Loucy (cell line): ENCODE data around the gene FAT3.
A peak's percentile ranks its signal among the peaks of the same experiment; 100 is the strongest.

Experiments used
- H2AFZ ChIP-seq: fragments of 200-600 bp; sonication (generic); 2 replicates; pipeline ENCODE4 v1.6.0; 2016; ENCODE audit warnings: antibody characterized with exemption, mild to moderate bottlenecking, low read length, moderate library complexity
- H3F3A ChIP-seq: fragments of 200-600 bp; 2 replicates; pipeline ENCODE4 v1.6.0; 2016; ENCODE audit warnings: antibody characterized with exemption, low read depth, mild to moderate bottlenecking
- H3K27me3 ChIP-seq: fragments of 200-600 bp; sonication (generic); 2 replicates; pipeline ENCODE4 v1.6.1; 2014; ENCODE audit warnings: low read length, mild to moderate bottlenecking; ENCODE audit not compliant: insufficient read depth, poor library complexity, severe bottlenecking
- H3K36me3 ChIP-seq: fragments of 200-600 bp; sonication (generic); 2 replicates; pipeline ENCODE4 v1.6.1; 2016; ENCODE audit warnings: low read length; ENCODE audit not compliant: insufficient read depth
- H3K4me1 ChIP-seq: fragments of 200-600 bp; sonication (generic); 2 replicates; pipeline ENCODE4 v1.5.1; 2014; ENCODE audit warnings: low read length, mild to moderate bottlenecking; ENCODE audit not compliant: insufficient read depth, poor library complexity, severe bottlenecking
- H3K4me2 ChIP-seq: fragments of 200-600 bp; sonication (generic); 2 replicates; pipeline ENCODE4 v1.6.0; 2014; ENCODE audit warnings: antibody characterized with exemption, low read length, low read depth, mild to moderate bottlenecking; ENCODE audit not compliant: poor library complexity, severe bottlenecking
- H3K4me3 ChIP-seq: fragments of 200-600 bp; sonication (generic); 2 replicates; pipeline ENCODE4 v1.5.1; 2014; ENCODE audit warnings: low read length, mild to moderate bottlenecking, mixed read lengths; ENCODE audit not compliant: poor library complexity, severe bottlenecking
- H3K79me2 ChIP-seq: fragments of 200-600 bp; sonication (generic); 2 replicates; pipeline ENCODE4 v1.6.1; 2014; ENCODE audit warnings: low read length; ENCODE audit not compliant: insufficient read depth
- H3K9ac ChIP-seq: fragments of 200-600 bp; sonication (generic); 2 replicates; pipeline ENCODE4 v1.6.0; 2014; ENCODE audit warnings: mild to moderate bottlenecking, low read depth, low read length, moderate library complexity; ENCODE audit not compliant: poor library complexity, severe bottlenecking
- H3K9me2 ChIP-seq: fragments of 200-600 bp; sonication (generic); replicated peaks from 2 replicates; pipeline ENCODE4 v1.6.1; 2016; ENCODE audit warnings: low read depth, low read length, mixed read lengths
- H3K9me3 ChIP-seq: fragments of 200-600 bp; sonication (generic); 2 replicates; pipeline ENCODE4 v1.6.1; 2014; ENCODE audit warnings: mild to moderate bottlenecking, antibody characterized with exemption, low read length, low read depth; ENCODE audit not compliant: insufficient read depth
- H4K20me1 ChIP-seq: fragments of 200-600 bp; sonication (generic); 2 replicates; pipeline ENCODE4 v1.6.0; 2014; ENCODE audit warnings: antibody characterized with exemption, low read length, mild to moderate bottlenecking; ENCODE audit not compliant: insufficient read depth, poor library complexity, severe bottlenecking
- EZH2phosphoT487 ChIP-seq: fragments of 200-600 bp; IDR thresholded peaks from 2 replicates; pipeline ENCODE4 v1.6.1; 2018; ENCODE audit warnings: antibody characterized with exemption, mild to moderate bottlenecking, moderate library complexity, borderline replicate concordance
- TF ChIP-seq, protein P1 (sequence below): fragments of 200-600 bp; sonication (generic); conservative IDR thresholded peaks from 2 replicates; pipeline ENCODE4 v1.5.1; 2014; ENCODE audit warnings: mild to moderate bottlenecking, antibody characterized with exemption, low read length

FAT3 gene

DNA sequence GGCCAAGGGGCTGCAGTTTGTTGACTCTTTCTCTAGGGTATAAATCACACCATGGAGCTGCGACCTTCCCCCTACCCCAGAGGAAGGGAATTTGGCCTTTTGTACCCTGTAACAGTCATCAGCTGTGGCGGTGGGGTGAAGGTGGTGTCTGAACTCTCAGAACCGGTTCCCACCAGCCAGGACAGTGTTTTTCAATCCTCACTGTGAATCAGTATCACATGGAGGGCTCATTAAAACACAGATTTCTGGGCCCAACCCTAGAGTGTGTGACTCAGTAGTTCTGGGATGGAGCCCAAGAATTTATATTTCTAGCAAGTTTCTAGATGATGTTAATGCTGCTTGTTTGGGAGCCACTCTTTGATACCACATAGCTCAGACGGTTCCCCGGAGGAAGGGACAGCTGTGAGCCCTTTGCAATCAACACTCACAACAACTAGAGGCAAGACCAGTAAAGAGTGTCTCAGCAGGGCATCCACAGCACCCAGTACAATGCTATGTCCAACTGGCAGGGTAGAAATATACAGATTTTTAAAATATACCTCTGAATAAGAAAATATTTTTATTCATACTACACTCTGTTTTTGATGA, 43.9 kb upstream of the FAT3 start:
- H3K36me3 ChIP-seq: no peaks in the 10 kb centered on the region
- no peaks in the 10 kb centered on the region for H3K9me2 ChIP-seq
- no peak overlapping the region for H3K4me3 ChIP-seq

DNA sequence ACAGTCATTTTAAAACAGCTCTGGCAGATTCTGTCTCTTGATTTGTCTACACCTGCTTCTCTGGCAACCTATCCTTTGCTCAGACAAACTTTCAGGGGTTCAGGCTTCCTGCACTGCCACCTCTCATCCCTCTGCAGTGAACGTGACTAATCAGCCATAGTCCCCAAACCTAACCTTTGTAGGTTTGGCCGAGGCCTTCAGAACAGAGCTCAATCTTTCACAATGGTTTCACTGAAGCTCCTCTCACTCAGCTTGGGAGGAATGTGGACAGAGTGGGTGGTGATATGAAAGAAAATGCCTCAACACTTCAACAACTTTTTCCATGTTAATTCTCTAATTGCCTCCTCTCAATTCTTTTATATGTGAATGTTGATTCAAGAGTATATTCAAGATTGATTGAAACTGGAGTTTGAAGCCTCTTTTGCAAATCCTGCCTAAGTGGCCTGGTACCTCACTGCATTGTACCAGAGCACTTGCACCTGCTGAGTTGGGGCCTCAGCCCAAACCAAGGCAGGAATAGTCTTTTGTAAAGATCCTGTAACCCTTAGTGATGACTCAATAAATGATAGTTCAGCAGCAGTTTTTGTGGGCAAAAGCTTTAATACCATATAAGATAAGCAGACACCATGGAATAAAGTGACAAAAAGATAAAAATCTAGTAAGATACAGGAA, 33.9 kb upstream of the FAT3 start:
- no peak for TF ChIP-seq EZH2phosphoT487
- TF ChIP-seq, protein P1, sequence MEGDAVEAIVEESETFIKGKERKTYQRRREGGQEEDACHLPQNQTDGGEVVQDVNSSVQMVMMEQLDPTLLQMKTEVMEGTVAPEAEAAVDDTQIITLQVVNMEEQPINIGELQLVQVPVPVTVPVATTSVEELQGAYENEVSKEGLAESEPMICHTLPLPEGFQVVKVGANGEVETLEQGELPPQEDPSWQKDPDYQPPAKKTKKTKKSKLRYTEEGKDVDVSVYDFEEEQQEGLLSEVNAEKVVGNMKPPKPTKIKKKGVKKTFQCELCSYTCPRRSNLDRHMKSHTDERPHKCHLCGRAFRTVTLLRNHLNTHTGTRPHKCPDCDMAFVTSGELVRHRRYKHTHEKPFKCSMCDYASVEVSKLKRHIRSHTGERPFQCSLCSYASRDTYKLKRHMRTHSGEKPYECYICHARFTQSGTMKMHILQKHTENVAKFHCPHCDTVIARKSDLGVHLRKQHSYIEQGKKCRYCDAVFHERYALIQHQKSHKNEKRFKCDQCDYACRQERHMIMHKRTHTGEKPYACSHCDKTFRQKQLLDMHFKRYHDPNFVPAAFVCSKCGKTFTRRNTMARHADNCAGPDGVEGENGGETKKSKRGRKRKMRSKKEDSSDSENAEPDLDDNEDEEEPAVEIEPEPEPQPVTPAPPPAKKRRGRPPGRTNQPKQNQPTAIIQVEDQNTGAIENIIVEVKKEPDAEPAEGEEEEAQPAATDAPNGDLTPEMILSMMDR: no peak
- H3K9ac ChIP-seq: no peak overlapping the region
- H3K36me3 ChIP-seq: no peaks in the 10 kb centered on the region
- no peaks in the 10 kb centered on the region for H3F3A ChIP-seq
- H3K79me2 ChIP-seq: no peaks in the 10 kb centered on the region
- H3K4me1 ChIP-seq: peaks cover 3% of the 10 kb centered on the region
- H3K4me3 ChIP-seq: no peak overlapping the region
- no peaks in the 10 kb centered on the region for H3K9me3 ChIP-seq
- no peaks in the 10 kb centered on the region for H3K27me3 ChIP-seq
- H3K4me2 ChIP-seq: no peak overlapping the region
- H2AFZ ChIP-seq: peak overlapping the region; percentile 0; the same call in 1 of the 2 replicates
- no peaks in the 10 kb centered on the region for H4K20me1 ChIP-seq
- H3K9me2 ChIP-seq: no peaks in the 10 kb centered on the region

More for the DNA sequence above, 43.9 kb upstream of the FAT3 start:
- Histone ChIP-seq H2AFZ (no peak overlapping the region), H3K9me3 (no peaks in the 10 kb centered on the region), H3K27me3 (no peaks in the 10 kb centered on the region), H3K9ac (no peak overlapping the region), H4K20me1 (no peaks in the 10 kb centered on the region), H3K79me2 (no peaks in the 10 kb centered on the region), H3F3A (no peaks in the 10 kb centered on the region), H3K4me1 (no peaks in the 10 kb centered on the region), H3K4me2 (no peak overlapping the region)
- TF ChIP-seq EZH2phosphoT487: no peak
- TF ChIP-seq, protein P1: no peak

DNA sequence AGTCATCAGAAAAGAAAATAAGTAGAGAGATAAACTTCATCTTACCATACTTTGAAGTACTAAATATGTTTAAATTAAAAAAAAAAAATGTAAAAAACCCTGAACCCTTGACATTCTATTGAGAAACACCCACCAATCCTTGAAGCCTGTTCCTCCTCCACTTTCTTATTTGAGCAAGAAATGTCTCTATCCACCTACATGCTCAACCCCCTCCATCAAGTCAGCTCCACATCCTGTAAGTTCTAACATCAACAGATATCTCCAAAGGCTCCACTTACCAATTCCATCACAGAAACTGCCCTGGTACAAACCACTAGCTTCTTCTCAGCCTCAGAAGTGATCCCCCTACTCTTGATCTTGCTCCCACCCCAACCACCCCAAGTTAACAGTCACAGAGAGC, 32.5 kb upstream of the FAT3 start:
- TF ChIP-seq EZH2phosphoT487: no peak
- TF ChIP-seq, protein P1: no peak
- H2AFZ ChIP-seq: no peak overlapping the region
- no peak overlapping the region for H3K9ac ChIP-seq
- no peaks in the 10 kb centered on the region for H3F3A ChIP-seq
- H3K9me2 ChIP-seq: no peaks in the 10 kb centered on the region
- no peaks in the 10 kb centered on the region for H4K20me1 ChIP-seq
- H3K79me2 ChIP-seq: no peaks in the 10 kb centered on the region
- no peaks in the 10 kb centered on the region for H3K9me3 ChIP-seq
- peaks cover 3% of the 10 kb centered on the region for H3K4me1 ChIP-seq
- H3K36me3 ChIP-seq: no peaks in the 10 kb centered on the region
- H3K27me3 ChIP-seq: no peaks in the 10 kb centered on the region
- no peak overlapping the region for H3K4me3 ChIP-seq
- H3K4me2 ChIP-seq: no peak overlapping the region
